GM18502 (cell line): Measurements from ENCODE around the gene HPX.
"Not testable (repeated sequence)": the region's sequence is repeated elsewhere in the genome, so short reads cannot be mapped to it uniquely, and the experiment has no call there.

Experiments used
- ATAC-seq: cut with Tn5 transposase; IDR thresholded peaks from one replicate; pipeline ENCODE4 v1.9.1; 2021; ENCODE audit warnings: mild to moderate bottlenecking; ENCODE audit not compliant: unreplicated experiment, poor library complexity

Gene HPX

GRCh38 chr11:6393989-6394670, 46.7 kb downstream of the HPX start:
- no peak for ATAC-seq

DNA sequence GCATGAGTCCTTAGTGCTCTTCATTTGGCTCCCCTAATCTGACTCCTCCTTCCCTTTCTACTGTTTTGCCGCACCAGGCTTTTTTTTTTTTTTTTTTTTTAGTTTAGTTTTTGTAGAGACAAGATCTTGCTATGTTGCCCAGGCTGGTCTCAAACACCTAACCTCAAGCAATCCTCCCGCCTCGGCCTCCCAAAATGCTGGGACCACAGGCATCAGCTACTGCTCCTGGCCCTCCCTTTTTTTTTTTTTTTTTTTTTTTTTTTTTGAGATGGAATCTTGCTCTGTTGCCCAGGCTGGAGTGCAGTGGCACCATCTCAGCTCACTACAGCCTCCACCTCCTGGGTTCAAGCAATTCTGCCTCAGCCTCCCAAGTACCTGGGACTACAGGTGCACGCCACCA, 48.5 kb downstream of the HPX start:
- not testable (repeated sequence) for ATAC-seq

GRCh38 chr11:6391537-6392134, 49.2 kb downstream of the HPX start:
- no peak for ATAC-seq

- no peak for ATAC-seq
Observed at GRCh38 chr11:6390718-6391469, 49.9 kb downstream of the HPX start.

GRCh38 chr11:6389905-6390717, 50.7 kb downstream of the HPX start, which contains the start of gene SMPD1:
Gene SMPD1, plus strand, starts transcription at chr11:6390474. Its CDS starts 125 bp downstream, at chr11:6390599.
- ATAC-seq, result peak; percentile 97

DNA sequence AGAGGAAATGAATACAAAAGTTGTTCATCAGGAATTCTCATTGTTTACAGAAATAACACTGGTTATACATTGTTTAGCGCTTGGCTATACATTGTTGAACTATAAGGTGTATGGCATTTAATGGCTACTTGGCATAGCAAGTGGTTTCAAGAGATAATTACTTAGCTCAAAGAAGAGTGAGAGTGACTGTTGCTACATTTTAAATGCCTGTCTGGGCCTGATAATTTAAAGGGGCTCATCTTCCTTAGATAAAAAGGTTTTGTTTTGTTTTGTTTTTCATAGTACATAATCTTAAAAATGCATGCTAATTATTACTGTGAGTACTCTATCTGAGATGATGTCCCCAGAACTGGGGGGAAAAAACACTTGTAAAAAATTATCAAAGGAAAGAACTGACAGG, 52.0 kb downstream of the HPX start:
- ATAC-seq, result no peak

DNA sequence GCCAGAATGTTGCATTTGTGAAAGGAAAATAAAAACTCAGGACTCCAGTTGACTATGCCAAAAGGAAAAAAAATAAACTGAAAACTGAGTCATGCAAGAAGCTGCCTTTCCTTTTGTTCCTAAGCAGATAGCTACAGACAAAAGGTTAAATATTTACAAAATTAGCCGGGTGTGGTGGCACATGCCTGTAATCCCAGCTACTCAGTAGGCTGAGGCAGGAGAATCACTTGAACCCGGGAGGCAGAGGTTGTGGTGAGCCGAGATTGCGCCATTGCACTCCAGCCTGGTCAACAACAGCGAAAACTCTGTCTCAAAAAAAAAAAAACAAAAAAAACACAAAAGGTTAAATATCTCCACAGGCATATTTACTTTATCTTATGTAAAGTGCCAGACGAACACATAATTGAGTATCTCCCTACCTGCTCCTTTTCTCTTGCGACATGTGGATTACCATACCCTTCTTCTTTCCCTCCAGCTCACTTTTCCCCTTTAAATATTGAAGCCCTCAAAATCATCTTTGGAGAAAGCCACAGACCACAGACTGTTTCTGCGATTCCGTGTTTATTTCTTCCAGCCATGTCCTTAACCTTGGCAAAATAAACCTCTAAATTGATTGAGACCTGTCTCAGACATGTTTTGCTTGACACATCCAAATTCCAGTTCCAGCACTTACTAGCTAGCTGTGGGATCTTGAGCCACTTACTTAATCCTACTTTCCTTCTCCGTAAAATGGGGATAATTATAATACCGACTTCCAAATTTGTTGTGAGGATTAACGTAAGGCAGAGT, 52.8 kb downstream of the HPX start:
- ATAC-seq, result no peak

- no peak for ATAC-seq
Observed at GRCh38 chr11:6385046-6385777, 55.6 kb downstream of the HPX start.
